ENCODE data around the gene LAP3.

The LAP3 gene

GRCh38 chr4:17546222-17546621, 30.8 kb upstream of the LAP3 start:
- Histone ChIP-seq H3K27ac (ENCODE audit: low read length) (no peak overlapping the region), H3K27me3 (ENCODE audit: insufficient read depth, low read length, poor library complexity) (no peaks in the 10 kb centered on the region), H3K9ac (ENCODE audit: low read depth, low read length) (no peak overlapping the region), H2AFZ (ENCODE audit: low read depth, low read length) (no peak overlapping the region), H3K9me3 (ENCODE audit: insufficient read depth, low read length, severe bottlenecking) (no peaks in the 10 kb centered on the region), H3K4me1 (ENCODE audit: insufficient read depth, low read length) (0 out of 2 replicates have a peak, but pooled peaks cover 2% of the 10 kb centered on the region), H3K79me2 (ENCODE audit: insufficient read depth, low read length) (no peaks in the 10 kb centered on the region), H3K4me2 (ENCODE audit: insufficient read depth, low read length) (no peak overlapping the region), H3K36me3 (ENCODE audit: insufficient read depth, low read length) (no peaks in the 10 kb centered on the region), H3K4me3 (ENCODE audit: low read depth in 1 of 2, low read length in 2 of 2) (no peak overlapping the region), H4K20me1 (ENCODE audit: insufficient read depth, low read length) (no peaks in the 10 kb centered on the region)
- no peak for TF ChIP-seq EZH2 (IDR thresholded peaks at IDR 0.05; ENCODE audit: borderline replicate concordance, low read depth, low read length, severe bottlenecking)
- no peak for TF ChIP-seq CTCF (IDR thresholded peaks at IDR 0.05; ENCODE audit: borderline replicate concordance, extremely low read depth, low read length, poor library complexity, severe bottlenecking)
- no peak for ATAC-seq (ENCODE audit: insufficient read depth, low read depth)
- DNase-seq = no peak

- Histone ChIP-seq H3K9ac (ENCODE audit: low read depth, low read length) (no peak overlapping the region), H3K4me3 (ENCODE audit: low read depth in 1 of 2, low read length in 2 of 2) (no peak overlapping the region), H3K79me2 (ENCODE audit: insufficient read depth, low read length) (no peaks in the 10 kb centered on the region), H3K4me2 (ENCODE audit: insufficient read depth, low read length) (no peak overlapping the region), H3K4me1 (ENCODE audit: insufficient read depth, low read length) (0 out of 2 replicates have a peak, but pooled peaks cover 2% of the 10 kb centered on the region), H3K9me3 (ENCODE audit: insufficient read depth, low read length, severe bottlenecking) (no peaks in the 10 kb centered on the region), H3K27ac (ENCODE audit: low read length) (no peak overlapping the region), H3K27me3 (ENCODE audit: insufficient read depth, low read length, poor library complexity) (peaks cover 3% of the 10 kb centered on the region), H3K36me3 (ENCODE audit: insufficient read depth, low read length) (no peaks in the 10 kb centered on the region), H2AFZ (ENCODE audit: low read depth, low read length) (no peak overlapping the region), H4K20me1 (ENCODE audit: insufficient read depth, low read length) (no peaks in the 10 kb centered on the region)
- DNase-seq = no peak
- no peak for ATAC-seq (ENCODE audit: insufficient read depth, low read depth)
- TF ChIP-seq CTCF (IDR thresholded peaks at IDR 0.05; ENCODE audit: borderline replicate concordance, extremely low read depth, low read length, poor library complexity, severe bottlenecking) = no peak
- no peak for TF ChIP-seq EZH2 (IDR thresholded peaks at IDR 0.05; ENCODE audit: borderline replicate concordance, low read depth, low read length, severe bottlenecking)
Measured at GRCh38 chr4:17546678-17547077, 30.3 kb upstream of the LAP3 start.

- H3K27me3 ChIP-seq (ENCODE audit: insufficient read depth, low read length, poor library complexity) = peaks cover 15% of the 10 kb centered on the region
- DNase-seq (no peak), ATAC-seq (ENCODE audit: insufficient read depth, low read depth) (no peak)
- H3K4me1 ChIP-seq (ENCODE audit: insufficient read depth, low read length) = 0 out of 2 replicates have a peak, but pooled peaks cover 2% of the 10 kb centered on the region
- no peaks in the 10 kb centered on the region for H3K79me2 ChIP-seq (ENCODE audit: insufficient read depth, low read length)
- no peaks in the 10 kb centered on the region for H3K9me3 ChIP-seq (ENCODE audit: insufficient read depth, low read length, severe bottlenecking)
- H3K4me3 ChIP-seq (ENCODE audit: low read depth in 1 of 2, low read length in 2 of 2) = no peak overlapping the region
- no peaks in the 10 kb centered on the region for H3K36me3 ChIP-seq (ENCODE audit: insufficient read depth, low read length)
- TF ChIP-seq CTCF (IDR thresholded peaks at IDR 0.05; ENCODE audit: borderline replicate concordance, extremely low read depth, low read length, poor library complexity, severe bottlenecking) (no peak), EZH2 (IDR thresholded peaks at IDR 0.05; ENCODE audit: borderline replicate concordance, low read depth, low read length, severe bottlenecking) (no peak)
- H3K27ac ChIP-seq (ENCODE audit: low read length) = no peak overlapping the region
- H3K4me2 ChIP-seq (ENCODE audit: insufficient read depth, low read length) = no peak overlapping the region
- H4K20me1 ChIP-seq (ENCODE audit: insufficient read depth, low read length) = no peaks in the 10 kb centered on the region
- H2AFZ ChIP-seq (ENCODE audit: low read depth, low read length) = no peak overlapping the region
- no peak overlapping the region for H3K9ac ChIP-seq (ENCODE audit: low read depth, low read length)
Measured at GRCh38 chr4:17550549-17550948, 26.4 kb upstream of the LAP3 start.

GRCh38 chr4:17552427-17552826, 24.6 kb upstream of the LAP3 start:
- TF ChIP-seq EZH2 (IDR thresholded peaks at IDR 0.05; ENCODE audit: borderline replicate concordance, low read depth, low read length, severe bottlenecking) = no peak
- no peak for TF ChIP-seq CTCF (IDR thresholded peaks at IDR 0.05; ENCODE audit: borderline replicate concordance, extremely low read depth, low read length, poor library complexity, severe bottlenecking)

More at GRCh38 chr4:17552427-17552826, 24.6 kb upstream of the LAP3 start:
- H4K20me1 ChIP-seq (ENCODE audit: insufficient read depth, low read length) = no peaks in the 10 kb centered on the region
- H3K9ac ChIP-seq (ENCODE audit: low read depth, low read length) = no peak overlapping the region
- DNase-seq = no peak
- no peaks in the 10 kb centered on the region for H3K79me2 ChIP-seq (ENCODE audit: insufficient read depth, low read length)
- no peak overlapping the region for H3K4me2 ChIP-seq (ENCODE audit: insufficient read depth, low read length)
- peaks cover 15% of the 10 kb centered on the region for H3K27me3 ChIP-seq (ENCODE audit: insufficient read depth, low read length, poor library complexity)
- no peak for ATAC-seq (ENCODE audit: insufficient read depth, low read depth)
- 0 out of 2 replicates have a peak, but pooled peaks cover 2% of the 10 kb centered on the region for H3K4me1 ChIP-seq (ENCODE audit: insufficient read depth, low read length)
- H3K36me3 ChIP-seq (ENCODE audit: insufficient read depth, low read length) = no peaks in the 10 kb centered on the region
- H3K9me3 ChIP-seq (ENCODE audit: insufficient read depth, low read length, severe bottlenecking) = no peaks in the 10 kb centered on the region
- H3K27ac ChIP-seq (ENCODE audit: low read length) = no peak overlapping the region
- H2AFZ ChIP-seq (ENCODE audit: low read depth, low read length) = no peak overlapping the region
- H3K4me3 ChIP-seq (ENCODE audit: low read depth in 1 of 2, low read length in 2 of 2) = no peak overlapping the region

Data from DND-41 (cell line).